OCI-M1 (cell line): ENCODE measurements around the gene GTF2H1.
"Not testable (repeated sequence)": the region's sequence is repeated elsewhere in the genome, so short reads cannot be mapped to it uniquely, and the experiment has no call there.

Experiments used
- DNase-seq: peaks from one replicate; lab custom pipeline; 2025; lab: John Stamatoyannopoulos, UW

Gene GTF2H1

GRCh38 chr11:18375941-18376340, 53.6 kb downstream of the GTF2H1 start:
- DNase-seq, result no peak

GRCh38 chr11:18379201-18379600, 56.8 kb downstream of the GTF2H1 start:
- no peak for DNase-seq

- DNase-seq, result peak; percentile 45
Measured at GRCh38 chr11:18383388-18384156, 61.2 kb downstream of the GTF2H1 start.

- DNase-seq, result peak; percentile 52
Measured at GRCh38 chr11:18384157-18384641, 61.8 kb downstream of the GTF2H1 start.

- DNase-seq, result no peak
Measured at GRCh38 chr11:18390088-18390487, 67.7 kb downstream of the GTF2H1 start.

- DNase-seq, result no peak
Measured at GRCh38 chr11:18392434-18393321, 70.3 kb downstream of the GTF2H1 start.

GRCh38 chr11:18393581-18394274, 71.4 kb downstream of the GTF2H1 start:
- DNase-seq, result peak; percentile 78

GRCh38 chr11:18394275-18394927, 72.0 kb downstream of the GTF2H1 start, which contains the start of gene LDHA:
Gene LDHA, plus strand, starts transcription at chr11:18394563. Its CDS starts 2,280 bp downstream, at chr11:18396843.
- peak; percentile 95 for DNase-seq

- DNase-seq, result peak; percentile 53
Measured at GRCh38 chr11:18394928-18395734, 72.8 kb downstream of the GTF2H1 start.

GRCh38 chr11:18395735-18396504, 73.6 kb downstream of the GTF2H1 start:
- peak; percentile 99 for DNase-seq

- DNase-seq, result no peak
Measured at GRCh38 chr11:18397921-18398320, 75.6 kb downstream of the GTF2H1 start.

- DNase-seq, result not testable (repeated sequence)
Measured at GRCh38 chr11:18401077-18401476, 78.7 kb downstream of the GTF2H1 start.

GRCh38 chr11:18404062-18404461, 81.7 kb downstream of the GTF2H1 start:
- DNase-seq, result no peak

- not testable (repeated sequence) for DNase-seq
Measured at GRCh38 chr11:18407400-18407799, 85.0 kb downstream of the GTF2H1 start.

- no peak for DNase-seq
Measured at GRCh38 chr11:18408558-18409291, 86.4 kb downstream of the GTF2H1 start.

- no peak for DNase-seq
Measured at GRCh38 chr11:18416459-18416858, 94.1 kb downstream of the GTF2H1 start.
